ENCODE measurements around the gene LRRC71. TPM values are rescaled to one million over a fixed set of nuclear protein-coding genes. Genes with fewer than 3 reads are reported as not detected.

LRRC71 gene
- total and polyA plus RNA-seq, 2 experiments from 2014 or later = 0.24 TPM; not detected in 1

- no peak overlapping the region for H3K4me3 Mint-ChIP-seq
- H3K4me1 Mint-ChIP-seq = peaks cover 8% of the 10 kb centered on the region
- H3K27me3 Mint-ChIP-seq (ENCODE audit: insufficient read depth, low read depth, poor library complexity) = peaks cover 3% of the 10 kb centered on the region
- Histone ChIP-seq H4K20me1 (replicated peaks; ENCODE audit: insufficient read depth) (no peaks in the 10 kb centered on the region), H2AFZ (no peak overlapping the region), H3K4me2 (no peak overlapping the region), H3K36me3 (ENCODE audit: insufficient read depth) (peaks cover 19% of the 10 kb centered on the region), H3K79me2 (replicated peaks; ENCODE audit: insufficient read depth) (no peaks in the 10 kb centered on the region), H3F3A (replicated peaks; ENCODE audit: low read depth) (no peaks in the 10 kb centered on the region), H3K4me3 (no peak overlapping the region), H3K4me1 (ENCODE audit: insufficient read depth) (no peaks in the 10 kb centered on the region), H3K27me3 (ENCODE audit: insufficient read depth) (no peaks in the 10 kb centered on the region), H3K9me2 (ENCODE audit: insufficient read depth) (no peaks in the 10 kb centered on the region), H3K27ac (ENCODE audit: low read depth) (no peak overlapping the region)
- no peak overlapping the region for H3K27ac Mint-ChIP-seq
- no peak for ATAC-seq
- no peak for TF ChIP-seq JUNB (IDR thresholded peaks at IDR 0.05; ENCODE audit: unreplicated experiment)
- TF ChIP-seq NANOG (IDR thresholded peaks at IDR 0.05; ENCODE audit: borderline replicate concordance) = no peak
- no peak for TF ChIP-seq STAT1 (IDR thresholded peaks at IDR 0.05; ENCODE audit: unreplicated experiment)
- no peak for TF ChIP-seq CREB1 (CRISPR knock-in tag; IDR thresholded peaks at IDR 0.05; ENCODE audit: low read depth)
- TF ChIP-seq REST (IDR thresholded peaks at IDR 0.05; ENCODE audit: unreplicated experiment) = no peak
- no peak for TF ChIP-seq POLR2AphosphoS5 (IDR thresholded peaks at IDR 0.05; ENCODE audit: low read depth)
- H3K9me3 Mint-ChIP-seq = no peaks in the 10 kb centered on the region
- H3K36me3 Mint-ChIP-seq (ENCODE audit: low read depth) = peaks cover 75% of the 10 kb centered on the region
- no peak for DNase-seq (ENCODE audit: low spot score)
These were observed 27.5 kb downstream of the LRRC71 start for GRCh38 chr1:156947818-156948525.

- ATAC-seq (peak; percentile 94), DNase-seq (ENCODE audit: low spot score) (peak; percentile 69)
- H3K27ac ChIP-seq (ENCODE audit: low read depth) = no peak overlapping the region
- H3F3A ChIP-seq (replicated peaks; ENCODE audit: low read depth) = no peaks in the 10 kb centered on the region
- no peak overlapping the region for H3K4me3 ChIP-seq
- H3K4me1 Mint-ChIP-seq = peaks cover 8% of the 10 kb centered on the region
- peaks cover 71% of the 10 kb centered on the region for H3K36me3 Mint-ChIP-seq (ENCODE audit: low read depth)
- H3K4me2 ChIP-seq = no peak overlapping the region
- TF ChIP-seq CREB1 (CRISPR knock-in tag; IDR thresholded peaks at IDR 0.05; ENCODE audit: low read depth) (no peak), CTCF (conservative IDR thresholded peaks at IDR 0.05; ENCODE audit: low read depth in 2 of 2) (peak; percentile 57 to 65)
- H3K36me3 ChIP-seq (ENCODE audit: insufficient read depth) = peaks cover 19% of the 10 kb centered on the region
- H3K27me3 ChIP-seq (ENCODE audit: insufficient read depth) = no peaks in the 10 kb centered on the region
- no peaks in the 10 kb centered on the region for H3K9me3 Mint-ChIP-seq
- no peaks in the 10 kb centered on the region for H3K9me2 ChIP-seq (ENCODE audit: insufficient read depth)
- H2AFZ ChIP-seq = no peak overlapping the region
- H3K4me3 Mint-ChIP-seq = no peak overlapping the region
- H3K27ac Mint-ChIP-seq = no peak overlapping the region
- H3K79me2 ChIP-seq (replicated peaks; ENCODE audit: insufficient read depth) = no peaks in the 10 kb centered on the region
- H4K20me1 ChIP-seq (replicated peaks; ENCODE audit: insufficient read depth) = no peaks in the 10 kb centered on the region
- peaks cover 3% of the 10 kb centered on the region for H3K27me3 Mint-ChIP-seq (ENCODE audit: insufficient read depth, low read depth, poor library complexity)
- H3K4me1 ChIP-seq (ENCODE audit: insufficient read depth) = no peaks in the 10 kb centered on the region
These were observed 28.3 kb downstream of the LRRC71 start for GRCh38 chr1:156948708-156949107.

Data from GM23338 (cell line).